Gastrocnemius medialis (tissue), 4 donors: ENCODE measurements around the gene MT1HL1. TPM values are rescaled to one million over a fixed set of nuclear protein-coding genes. Genes with fewer than 3 reads are reported as not detected.

ENCODE experiments used
- ATAC-seq, 2 donors: fragments of 150-250 bp; one replicate each; pipeline ENCODE4 v1.9.1; 2016
- DNase-seq, 2 donors: peaks; one replicate each; pipeline ENCODE4 v3.0.0-alpha.2; 2019
- H3K27ac ChIP-seq, 4 donors: fragments of 200-600 bp; sonication (generic); 1 replicate in 1 of 4; 2 replicates in 3 of 4; pipeline ENCODE4 v1.5.1; 2016 to 2018; ENCODE audit warnings: mild to moderate bottlenecking in 2 of 4, moderate library complexity in 1 of 4
- H3K27me3 ChIP-seq, 3 donors: fragments of 200-600 bp; sonication (generic) in 2 of 3; 1 replicate in 1 of 3; 2 replicates in 2 of 3; pipeline versions ENCODE4 v1.5.1 to v1.6.0; 2016 to 2019; ENCODE audit warnings: mild to moderate bottlenecking in 1 of 3, moderate library complexity in 1 of 3
- H3K36me3 ChIP-seq, 2 donors: fragments of 200-600 bp; sonication (generic) in 1 of 2; one replicate each; pipeline ENCODE4 v1.5.1; 2017 to 2018
- H3K4me1 ChIP-seq, 2 donors: fragments of 200-600 bp; sonication (generic) in 1 of 2; one replicate each; pipeline ENCODE4 v1.5.1; 2016 to 2017; ENCODE audit warnings: mild to moderate bottlenecking in 2 of 2
- H3K4me3 ChIP-seq, 4 donors: fragments of 200-600 bp; sonication (generic) in 3 of 4; 1 replicate in 1 of 4; 2 replicates in 3 of 4; pipeline ENCODE4 v1.5.1; 2016 to 2019; ENCODE audit warnings: mild to moderate bottlenecking in 2 of 4
- H3K9me3 ChIP-seq, 3 donors: fragments of 200-600 bp; sonication (generic) in 2 of 3; 1 replicate in 1 of 3; 2 replicates in 2 of 3; pipeline ENCODE4 v1.5.1; 2016 to 2019
- POLR2A ChIP-seq, 2 donors: fragments of 450-650 bp; IDR thresholded peaks; one replicate each; pipeline ENCODE4 v1.6.1; 2017; ENCODE audit warnings: antibody characterized with exemption in 2 of 2, mild to moderate bottlenecking in 2 of 2, moderate library complexity in 2 of 2
- in situ Hi-C, 4 donors: fragments of 200-750 bp; cut with MboI; loops; one replicate each; pipeline versions ENCODE4 v1.15.0 to v1.8.0; 2017; ENCODE audit warnings: low sequenced_read_pairs in 4 of 4
- intact Hi-C: fragments of 100-400 bp; cut with DNase I; formaldehyde crosslinking; loops from one replicate; pipeline ENCODE4 v1.15.1; 2023; ENCODE audit warnings: low total_unique reads
- total RNA-seq, 4 donors: library from RNA; depleted of rRNA; stranded (reverse); fragments of >200 nt; gene quantifications; one replicate each; pipeline versions ENCODE4 v1.1.0 to v1.2.3, GENCODE V29; 2016
- TF ChIP-seq, protein P1 (sequence below), 5 experiments: fragments of 450-650 bp in 3 of 5; fragments of 200-600 bp in 2 of 5; sonication (generic) in 2 of 5; IDR thresholded peaks in 4 of 5; conservative IDR thresholded peaks in 1 of 5; 1 replicate in 4 of 5; 2 replicates in 1 of 5; pipeline ENCODE4 v1.5.1; 2016 to 2019; ENCODE audit warnings: antibody characterized with exemption in 5 of 5, mild to moderate bottlenecking in 3 of 5, moderate library complexity in 3 of 5

Gene MT1HL1
- total RNA-seq, 4 donors from 2014 or later = not detected

DNA sequence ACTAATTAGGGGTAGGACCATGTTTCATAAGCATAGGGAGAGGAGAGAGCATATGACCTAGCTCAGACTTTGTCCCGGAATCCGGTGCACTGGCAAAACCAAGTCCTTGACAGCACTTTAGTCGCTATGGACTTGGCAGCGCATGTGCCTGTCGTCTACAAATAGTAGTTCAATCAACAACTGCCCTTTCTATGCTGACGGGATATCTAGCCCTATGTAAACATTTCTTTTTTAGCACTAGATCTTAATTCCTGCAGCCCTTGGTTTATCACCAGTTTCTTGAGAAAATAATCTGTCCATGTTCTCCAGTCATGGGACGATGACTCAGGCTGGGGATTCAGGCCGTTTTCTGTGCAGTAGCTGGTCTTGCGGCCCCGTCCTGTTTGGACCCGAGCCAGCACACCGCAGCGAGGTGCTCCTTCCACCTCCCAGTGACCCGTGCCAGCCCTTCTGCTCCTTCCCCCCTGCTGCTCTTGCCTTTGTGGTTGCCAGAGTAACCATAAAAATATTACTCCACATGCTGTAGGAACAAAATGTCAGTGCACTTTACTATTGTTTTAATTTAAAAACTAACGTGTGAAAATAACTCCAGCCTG, 8.6 kb upstream of the MT1HL1 start:
- no peak for DNase-seq
- Histone ChIP-seq H3K36me3 (no peaks in the 10 kb centered on the region), H3K27me3 (no peaks in the 10 kb centered on the region), H3K9me3 (no peaks in the 10 kb centered on the region), H3K27ac (no peak overlapping the region), H3K4me1 (no peaks in the 10 kb centered on the region), H3K4me3 (no peak overlapping the region)
- no peak for TF ChIP-seq POLR2A (IDR thresholded peaks at IDR 0.05)
- TF ChIP-seq, protein P1, sequence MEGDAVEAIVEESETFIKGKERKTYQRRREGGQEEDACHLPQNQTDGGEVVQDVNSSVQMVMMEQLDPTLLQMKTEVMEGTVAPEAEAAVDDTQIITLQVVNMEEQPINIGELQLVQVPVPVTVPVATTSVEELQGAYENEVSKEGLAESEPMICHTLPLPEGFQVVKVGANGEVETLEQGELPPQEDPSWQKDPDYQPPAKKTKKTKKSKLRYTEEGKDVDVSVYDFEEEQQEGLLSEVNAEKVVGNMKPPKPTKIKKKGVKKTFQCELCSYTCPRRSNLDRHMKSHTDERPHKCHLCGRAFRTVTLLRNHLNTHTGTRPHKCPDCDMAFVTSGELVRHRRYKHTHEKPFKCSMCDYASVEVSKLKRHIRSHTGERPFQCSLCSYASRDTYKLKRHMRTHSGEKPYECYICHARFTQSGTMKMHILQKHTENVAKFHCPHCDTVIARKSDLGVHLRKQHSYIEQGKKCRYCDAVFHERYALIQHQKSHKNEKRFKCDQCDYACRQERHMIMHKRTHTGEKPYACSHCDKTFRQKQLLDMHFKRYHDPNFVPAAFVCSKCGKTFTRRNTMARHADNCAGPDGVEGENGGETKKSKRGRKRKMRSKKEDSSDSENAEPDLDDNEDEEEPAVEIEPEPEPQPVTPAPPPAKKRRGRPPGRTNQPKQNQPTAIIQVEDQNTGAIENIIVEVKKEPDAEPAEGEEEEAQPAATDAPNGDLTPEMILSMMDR (IDR thresholded peaks at IDR 0.05 in 4 of 5, conservative IDR thresholded peaks at IDR 0.05 in 1 of 5) = no peak
- intact Hi-C loops = no loop called here
- in situ Hi-C loops = no loop called here
- no peak for ATAC-seq

- Histone ChIP-seq H3K27ac (no peak overlapping the region), H3K27me3 (no peaks in the 10 kb centered on the region), H3K36me3 (no peaks in the 10 kb centered on the region), H3K9me3 (no peaks in the 10 kb centered on the region), H3K4me1 (no peaks in the 10 kb centered on the region), H3K4me3 (no peak overlapping the region)
- ATAC-seq (no peak), DNase-seq (no peak)
- in situ Hi-C loops = no loop called here
- TF ChIP-seq, protein P1 (IDR thresholded peaks at IDR 0.05 in 4 of 5, conservative IDR thresholded peaks at IDR 0.05 in 1 of 5) = no peak
- TF ChIP-seq POLR2A (IDR thresholded peaks at IDR 0.05) = no peak
- intact Hi-C loops = no loop called here
Measured at GRCh38 chr1:237012361-237012760, 8.1 kb upstream of the MT1HL1 start.

DNA sequence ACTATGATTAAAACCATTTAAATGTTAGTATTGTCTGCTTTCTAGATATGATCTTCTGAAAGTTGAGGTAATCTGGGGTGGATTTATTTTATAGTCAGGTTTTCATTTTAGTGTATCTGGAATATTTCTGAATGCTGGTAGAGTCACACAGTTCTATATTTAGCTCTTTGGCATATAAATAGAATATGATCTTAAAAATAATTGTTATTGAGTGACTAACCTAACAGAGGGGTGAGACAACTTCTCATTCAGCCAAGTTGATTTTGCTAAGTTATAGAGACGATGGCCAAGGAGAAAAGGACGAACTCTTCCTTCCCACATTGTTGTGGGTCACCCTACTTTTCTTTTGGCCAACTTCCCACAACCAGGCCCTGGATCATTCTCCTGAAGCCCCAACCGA, 7.2 kb upstream of the MT1HL1 start:
- in situ Hi-C loops = no loop called here
- Histone ChIP-seq H3K4me3 (no peak overlapping the region), H3K4me1 (no peaks in the 10 kb centered on the region), H3K27ac (no peak overlapping the region), H3K36me3 (no peaks in the 10 kb centered on the region), H3K9me3 (no peaks in the 10 kb centered on the region), H3K27me3 (no peaks in the 10 kb centered on the region)
- DNase-seq (no peak), ATAC-seq (no peak)
- intact Hi-C loops = no loop called here
- no peak for TF ChIP-seq POLR2A (IDR thresholded peaks at IDR 0.05)
- TF ChIP-seq, protein P1 (IDR thresholded peaks at IDR 0.05 in 4 of 5, conservative IDR thresholded peaks at IDR 0.05 in 1 of 5) = no peak

- intact Hi-C loops (no loop called here), in situ Hi-C loops (no loop called here)
- ATAC-seq (no peak), DNase-seq (no peak)
- Histone ChIP-seq H3K27me3 (no peaks in the 10 kb centered on the region), H3K36me3 (no peaks in the 10 kb centered on the region), H3K27ac (no peak overlapping the region), H3K9me3 (no peaks in the 10 kb centered on the region), H3K4me3 (no peak overlapping the region), H3K4me1 (no peaks in the 10 kb centered on the region)
- TF ChIP-seq, protein P1 (IDR thresholded peaks at IDR 0.05 in 4 of 5, conservative IDR thresholded peaks at IDR 0.05 in 1 of 5) = no peak
- TF ChIP-seq POLR2A (IDR thresholded peaks at IDR 0.05) = no peak
Measured at GRCh38 chr1:237009611-237010010, 5.4 kb upstream of the MT1HL1 start.
